ENCODE data around the gene SGCA. TPM values are rescaled to one million over a fixed set of nuclear protein-coding genes. Genes with fewer than 3 reads are reported as not detected.

The SGCA gene
- total RNA-seq, 2 donors from 2014 or later = 0.89 to 5.5 TPM

GRCh38 chr17:50198026-50198669 is 32.3 kb downstream of the SGCA start:
- H3K9me3 ChIP-seq = no peaks in the 10 kb centered on the region
- H3K4me3 ChIP-seq = no peak overlapping the region
- peaks cover 17% of the 10 kb centered on the region for H3K27me3 ChIP-seq
- TF ChIP-seq CTCF (IDR thresholded peaks at IDR 0.05) = peak; percentile 48
- intact Hi-C loops (cut with DNase I) = no loop called here
- peak; percentile 86 for DNase-seq
- H3K4me1 ChIP-seq = peaks cover 3% of the 10 kb centered on the region
- H3K27ac ChIP-seq = no peak overlapping the region
- no peaks in the 10 kb centered on the region for H3K36me3 ChIP-seq
- no peak overlapping the region for H3K9ac ChIP-seq (ENCODE audit: low read depth in 2 of 2, low read length in 2 of 2)

- H3K4me1 ChIP-seq = peaks cover 3% of the 10 kb centered on the region
- H3K4me3 ChIP-seq = peak overlapping the region; percentile 36
Observed at GRCh38 chr17:50199211-50199802, 33.5 kb downstream of the SGCA start.

GRCh38 chr17:50199803-50200456 is 34.1 kb downstream of the SGCA start:
- H3K9ac ChIP-seq (ENCODE audit: low read depth in 2 of 2, low read length in 2 of 2) = peak overlapping the region; percentile 74
- intact Hi-C loops (cut with DNase I) = loop anchor here (2.0 kb wide), 1 partner anchor 73 kb away; no protein-coding TSS in a partner anchor
- TF ChIP-seq CTCF (IDR thresholded peaks at IDR 0.05) = no peak
- H3K27ac ChIP-seq = peak overlapping the region; percentile 87
- peaks cover 17% of the 10 kb centered on the region for H3K27me3 ChIP-seq
- H3K4me1 ChIP-seq = peaks cover 3% of the 10 kb centered on the region
- DNase-seq = peak; percentile 94
- H3K36me3 ChIP-seq = no peaks in the 10 kb centered on the region
- peak overlapping the region; percentile 36 for H3K4me3 ChIP-seq
- no peaks in the 10 kb centered on the region for H3K9me3 ChIP-seq

More at GRCh38 chr17:50199211-50199802, 33.5 kb downstream of the SGCA start:
- no peaks in the 10 kb centered on the region for H3K9me3 ChIP-seq
- TF ChIP-seq CTCF (IDR thresholded peaks at IDR 0.05) = no peak
- no peaks in the 10 kb centered on the region for H3K36me3 ChIP-seq
- peak overlapping the region; percentile 8 to 51 for H3K9ac ChIP-seq (ENCODE audit: low read depth in 2 of 2, low read length in 2 of 2)
- intact Hi-C loops (cut with DNase I) = no loop called here
- peaks cover 17% of the 10 kb centered on the region for H3K27me3 ChIP-seq
- H3K27ac ChIP-seq = peak overlapping the region; percentile 87
- no peak for DNase-seq

GRCh38 chr17:50200457-50201275 is 34.9 kb downstream of the SGCA start:
- peak overlapping the region; percentile 87 for H3K27ac ChIP-seq
- TF ChIP-seq CTCF (IDR thresholded peaks at IDR 0.05) = peak; percentile 100
- intact Hi-C loops (cut with DNase I) = loop anchor here (1.0 to 2.0 kb wide), 2 partner anchors 72 to 97 kb away; no protein-coding TSS in a partner anchor
- peaks cover 17% of the 10 kb centered on the region for H3K27me3 ChIP-seq
- peaks cover 3% of the 10 kb centered on the region for H3K4me1 ChIP-seq
- no peaks in the 10 kb centered on the region for H3K9me3 ChIP-seq
- H3K36me3 ChIP-seq = no peaks in the 10 kb centered on the region
- DNase-seq = peak; percentile 92
- H3K9ac ChIP-seq (ENCODE audit: low read depth in 2 of 2, low read length in 2 of 2) = peak overlapping the region; percentile 74
- peak overlapping the region; percentile 36 for H3K4me3 ChIP-seq

All from colonic mucosa (tissue), 4 donors.